C4-2B (cell line): Measurements from ENCODE around the gene ANKRD11.

Experiments used
- ZFX ChIP-seq: fragments of 450-650 bp; IDR thresholded peaks from 2 replicates; pipeline ENCODE4 v1.6.1; 2017
- TF ChIP-seq, protein P1 (sequence below): fragments of 450-650 bp; conservative IDR thresholded peaks from 2 replicates; pipeline ENCODE4 v1.5.1; 2017; ENCODE audit warnings: mild to moderate bottlenecking

DNA sequence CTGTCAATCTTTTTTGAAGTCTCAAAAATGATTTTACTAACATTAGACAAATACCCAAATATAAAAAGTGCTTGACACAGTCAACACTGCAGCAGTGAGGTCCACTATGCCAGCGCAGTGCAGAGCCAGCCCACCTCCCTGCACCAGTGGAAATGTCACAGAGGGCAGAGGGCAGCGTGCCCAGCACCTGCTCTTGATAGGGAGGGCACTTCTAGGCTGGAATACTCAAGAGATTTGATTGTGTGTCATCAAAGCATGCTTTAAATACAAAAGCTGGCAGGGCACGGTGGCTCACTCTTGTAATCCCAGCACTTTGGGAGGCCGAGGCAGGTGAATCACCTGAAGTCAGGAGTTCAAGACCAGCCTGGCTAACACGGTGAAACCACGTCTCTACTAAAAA is 136.0 kb downstream of the ANKRD11 start:
- TF ChIP-seq, protein P1, sequence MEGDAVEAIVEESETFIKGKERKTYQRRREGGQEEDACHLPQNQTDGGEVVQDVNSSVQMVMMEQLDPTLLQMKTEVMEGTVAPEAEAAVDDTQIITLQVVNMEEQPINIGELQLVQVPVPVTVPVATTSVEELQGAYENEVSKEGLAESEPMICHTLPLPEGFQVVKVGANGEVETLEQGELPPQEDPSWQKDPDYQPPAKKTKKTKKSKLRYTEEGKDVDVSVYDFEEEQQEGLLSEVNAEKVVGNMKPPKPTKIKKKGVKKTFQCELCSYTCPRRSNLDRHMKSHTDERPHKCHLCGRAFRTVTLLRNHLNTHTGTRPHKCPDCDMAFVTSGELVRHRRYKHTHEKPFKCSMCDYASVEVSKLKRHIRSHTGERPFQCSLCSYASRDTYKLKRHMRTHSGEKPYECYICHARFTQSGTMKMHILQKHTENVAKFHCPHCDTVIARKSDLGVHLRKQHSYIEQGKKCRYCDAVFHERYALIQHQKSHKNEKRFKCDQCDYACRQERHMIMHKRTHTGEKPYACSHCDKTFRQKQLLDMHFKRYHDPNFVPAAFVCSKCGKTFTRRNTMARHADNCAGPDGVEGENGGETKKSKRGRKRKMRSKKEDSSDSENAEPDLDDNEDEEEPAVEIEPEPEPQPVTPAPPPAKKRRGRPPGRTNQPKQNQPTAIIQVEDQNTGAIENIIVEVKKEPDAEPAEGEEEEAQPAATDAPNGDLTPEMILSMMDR: no peak
- no peak for TF ChIP-seq ZFX
